Adrenal gland (tissue), 12 donors: Measurements from ENCODE around the gene NAGS. TPM values are rescaled to one million over a fixed set of nuclear protein-coding genes. Genes with fewer than 3 reads are reported as not detected.

Experiments
- DNase-seq, 7 donors: peaks; one replicate each; pipeline ENCODE4 v3.0.0-alpha.2; 2019 to 2020
- H3K27ac ChIP-seq, 5 donors: fragments of 200-600 bp; sonication (generic) in 4 of 5; 1 replicate in 3 of 5; 2 replicates in 2 of 5; pipeline versions ENCODE4 v1.5.1 to v1.8.0; 2016 to 2020; ENCODE audit warnings: mild to moderate bottlenecking in 1 of 5
- H3K27me3 ChIP-seq: fragments of 200-600 bp; 2 replicates; pipeline ENCODE4 v1.8.0; 2021
- H3K36me3 ChIP-seq, 2 donors: fragments of 200-600 bp; replicated peaks in 1 of 2; 1 replicate in 1 of 2; 2 replicates in 1 of 2; pipeline versions ENCODE4 v1.5.1 to v1.8.0; 2018 to 2022
- H3K4me1 ChIP-seq, 2 donors: fragments of 200-600 bp; replicated peaks in 1 of 2; 1 replicate in 1 of 2; 2 replicates in 1 of 2; pipeline versions ENCODE4 v1.5.1 to v1.8.0; 2018 to 2021
- H3K4me3 ChIP-seq, 4 donors: fragments of 200-600 bp; sonication (generic) in 3 of 4; one replicate each; pipeline ENCODE4 v1.5.1; 2016 to 2018
- H3K9me3 ChIP-seq, 3 donors: fragments of 200-600 bp; sonication (generic) in 1 of 3; replicated peaks in 1 of 3; 1 replicate in 2 of 3; 2 replicates in 1 of 3; pipeline versions ENCODE4 v1.5.1 to v1.8.0; 2016 to 2021
- POLR2A ChIP-seq, 2 donors: fragments of 450-650 bp; IDR thresholded peaks; one replicate each; pipeline ENCODE4 v1.6.1; 2017; ENCODE audit warnings: antibody characterized with exemption in 2 of 2, mild to moderate bottlenecking in 2 of 2, moderate library complexity in 1 of 2
- WGBS, 4 donors: extraction: QIAGEN DNeasy Blood & Tissue Kit in 2 of 4; methylation state at CpG; one replicate each; pipeline versions ENCODE4 v1.1.5 to v1.1.7; 2013 to 2017; 5-methylcytosine and 5-hydroxymethylcytosine counted together
- intact Hi-C, 2 donors: fragments of 100-400 bp; cut with DNase I; formaldehyde crosslinking; loops; one replicate each; pipeline versions ENCODE4 v1.14.1 to v1.15.0; 2022 to 2023
- polyA plus RNA-seq, 3 donors: library from polyadenylated mRNA; stranded (reverse); fragments of 200-250 nt in 2 of 3; fragments of 350-450 nt in 1 of 3; fragmentation: Illumina TruSeq in 1 of 3; extraction: RNeasy Lipid Tissue Mini Kit (QIAGEN cat#74804) in 1 of 3; gene quantifications; one replicate each; pipeline ENCODE4 v1.2.3, GENCODE V29; 2013 to 2014
- total RNA-seq, 9 donors: library from RNA; depleted of rRNA in 4 of 9; stranded (reverse); fragments of >200 nt in 4 of 9; fragments of 120-200 nt in 1 of 9; fragmentation: NEBNext Ultra II Directional in 1 of 9; extraction: Animal tissue kit (Norgen Biotek cat#: 25700) in 1 of 9; gene quantifications; one replicate each; pipeline versions ENCODE4 v1.1.0 to v1.2.4, GENCODE V29; 2013 to 2023
- TF ChIP-seq, protein P1 (sequence below), 6 experiments: fragments of 450-650 bp in 4 of 6; fragments of 200-600 bp in 2 of 6; sonication (generic) in 1 of 6; IDR thresholded peaks; 1 replicate in 5 of 6; 2 replicates in 1 of 6; pipeline versions ENCODE4 v1.5.1 to v1.8.0; 2016 to 2021; ENCODE audit warnings: antibody characterized with exemption in 6 of 6, mild to moderate bottlenecking in 2 of 6, moderate library complexity in 1 of 6
- donor health status: healthy with polysubstance abuse.
- donor health status: Bipolar disorder and iron deficiency.
- donor health status: DM: yes; HTN: yes; CAD: no.
- donor health status: DM: no; HTN: no; CAD: no.
- donor health status: DM: no; HTN: no; CAD: no.
- donor health status: DM: yes; HTN: yes; CAD: no.

NAGS gene
- total and polyA plus RNA-seq, 12 donors = 0.22 to 4.4 (median 1.1) TPM

DNA sequence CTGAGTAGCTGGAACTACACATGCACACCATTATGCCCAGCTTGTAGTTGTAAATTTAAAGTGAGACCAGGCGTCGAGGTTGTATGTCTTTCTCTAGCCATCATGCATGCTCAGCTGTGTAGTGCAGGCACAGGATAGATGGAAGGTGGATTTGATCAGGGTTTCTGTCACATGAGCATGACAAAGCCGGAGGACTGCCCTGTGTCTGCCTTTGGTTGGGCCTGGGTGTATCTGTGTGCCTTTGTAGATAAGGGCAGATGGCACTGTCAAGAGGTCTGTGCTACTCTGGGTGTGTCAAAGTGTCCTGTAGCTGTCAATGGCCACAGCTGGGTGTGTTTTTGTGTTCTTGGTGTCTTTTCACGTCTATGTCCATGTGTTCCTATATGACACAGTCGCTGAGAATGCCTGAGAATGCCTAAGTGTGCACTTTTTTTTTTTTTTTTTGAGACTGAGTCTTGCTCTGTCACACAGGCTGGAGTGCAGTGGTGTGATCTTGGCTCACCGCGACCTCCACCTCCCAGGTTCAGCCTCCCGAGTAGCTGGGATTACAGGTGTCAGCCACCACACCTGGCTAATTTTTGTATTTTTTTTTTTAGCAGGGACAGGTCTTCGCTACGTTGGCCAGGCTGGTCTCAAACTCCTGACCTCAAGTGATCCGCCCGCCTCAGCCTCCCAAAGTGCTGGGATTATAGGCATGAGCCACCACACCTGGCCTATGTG is 4.1 kb upstream of the NAGS start:
- Histone ChIP-seq H3K9me3 (no peaks in the 10 kb centered on the region), H3K36me3 (no peaks in the 10 kb centered on the region), H3K27ac (no peak overlapping the region), H3K4me3 (no peak overlapping the region), H3K27me3 (peaks cover 10% of the 10 kb centered on the region), H3K4me1 (peaks cover under 1 to 11% of the 10 kb centered on the region in 2 donors)
- DNase-seq = no peak
- 84 to 92% (median 87%) methylated on average over 12 of the region's 12 CpGs for WGBS, 4 donors
- intact Hi-C loops = no loop called here
- TF ChIP-seq POLR2A (IDR thresholded peaks at IDR 0.05) = no peak
- TF ChIP-seq, protein P1, sequence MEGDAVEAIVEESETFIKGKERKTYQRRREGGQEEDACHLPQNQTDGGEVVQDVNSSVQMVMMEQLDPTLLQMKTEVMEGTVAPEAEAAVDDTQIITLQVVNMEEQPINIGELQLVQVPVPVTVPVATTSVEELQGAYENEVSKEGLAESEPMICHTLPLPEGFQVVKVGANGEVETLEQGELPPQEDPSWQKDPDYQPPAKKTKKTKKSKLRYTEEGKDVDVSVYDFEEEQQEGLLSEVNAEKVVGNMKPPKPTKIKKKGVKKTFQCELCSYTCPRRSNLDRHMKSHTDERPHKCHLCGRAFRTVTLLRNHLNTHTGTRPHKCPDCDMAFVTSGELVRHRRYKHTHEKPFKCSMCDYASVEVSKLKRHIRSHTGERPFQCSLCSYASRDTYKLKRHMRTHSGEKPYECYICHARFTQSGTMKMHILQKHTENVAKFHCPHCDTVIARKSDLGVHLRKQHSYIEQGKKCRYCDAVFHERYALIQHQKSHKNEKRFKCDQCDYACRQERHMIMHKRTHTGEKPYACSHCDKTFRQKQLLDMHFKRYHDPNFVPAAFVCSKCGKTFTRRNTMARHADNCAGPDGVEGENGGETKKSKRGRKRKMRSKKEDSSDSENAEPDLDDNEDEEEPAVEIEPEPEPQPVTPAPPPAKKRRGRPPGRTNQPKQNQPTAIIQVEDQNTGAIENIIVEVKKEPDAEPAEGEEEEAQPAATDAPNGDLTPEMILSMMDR (IDR thresholded peaks at IDR 0.05) = no peak

DNA sequence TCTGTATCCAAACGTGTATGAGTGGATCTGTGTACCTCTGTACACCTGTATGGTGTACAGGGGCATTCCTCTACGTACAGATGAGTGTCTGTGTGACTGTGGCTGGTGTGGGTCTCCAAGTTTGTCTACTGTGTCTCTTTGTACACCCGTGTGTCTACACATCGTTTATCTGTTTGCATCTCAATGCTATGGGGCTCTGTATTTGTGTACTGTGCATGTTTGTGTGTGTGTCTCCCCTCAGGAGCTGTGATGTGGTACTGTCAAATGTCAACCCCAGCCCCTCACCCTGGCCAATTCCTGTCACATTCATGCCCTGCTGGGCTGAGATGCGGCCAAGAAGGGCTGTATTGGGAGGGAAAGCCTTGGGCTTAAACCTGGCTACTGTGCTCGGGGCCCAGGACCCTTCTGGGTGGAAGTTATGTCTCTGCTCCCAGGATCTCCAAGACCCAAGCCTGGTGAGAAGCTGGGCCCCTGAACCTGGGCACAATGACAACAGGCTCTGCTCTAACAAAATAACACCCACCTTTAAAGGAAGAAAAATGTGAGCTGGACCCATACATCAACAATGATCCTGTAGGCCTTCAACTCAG is 3.5 kb upstream of the NAGS start:
- Histone ChIP-seq H3K27ac (no peak overlapping the region), H3K27me3 (peaks cover 17% of the 10 kb centered on the region), H3K4me3 (no peak overlapping the region), H3K36me3 (no peaks in the 10 kb centered on the region), H3K9me3 (no peaks in the 10 kb centered on the region), H3K4me1 (peaks cover 7 to 17% of the 10 kb centered on the region in 2 donors)
- TF ChIP-seq POLR2A (IDR thresholded peaks at IDR 0.05) = no peak
- TF ChIP-seq, protein P1 (IDR thresholded peaks at IDR 0.05) = no peak
- intact Hi-C loops = no loop called here
- WGBS, 4 donors = 64 to 70% (median 69%) methylated on average over 4 to 6 of the region's 6 CpGs
- no peak for DNase-seq

DNA sequence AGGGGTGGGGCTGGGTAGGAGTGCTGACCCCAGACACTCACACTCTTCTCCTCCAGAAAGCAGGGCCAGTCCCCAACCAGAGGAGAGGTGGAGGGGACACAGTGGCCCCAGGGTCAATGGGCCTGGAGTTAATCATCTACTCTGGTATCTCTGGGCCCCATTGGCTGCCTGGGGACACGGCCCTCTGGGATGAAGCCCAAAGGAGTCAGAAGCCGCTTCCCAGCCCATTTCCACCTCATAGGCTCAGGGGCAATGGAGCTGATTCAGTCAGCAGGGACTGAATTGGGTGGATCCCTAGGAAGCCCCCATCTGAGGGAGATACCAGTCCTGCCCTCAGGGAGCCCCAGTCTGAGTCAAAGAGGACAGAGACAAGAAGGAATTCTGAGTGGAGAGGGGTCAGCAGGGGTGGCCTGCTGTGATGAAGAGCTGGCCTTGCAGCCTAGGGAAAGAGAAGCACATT is 2.9 kb upstream of the NAGS start:
- Histone ChIP-seq H3K9me3 (no peaks in the 10 kb centered on the region), H3K4me1 (peaks cover 12 to 22% of the 10 kb centered on the region in 2 donors), H3K36me3 (no peaks in the 10 kb centered on the region), H3K27me3 (peaks cover 20% of the 10 kb centered on the region), H3K4me3 (no peak overlapping the region), H3K27ac (no peak overlapping the region)
- WGBS, 4 donors = 83 to 94% (median 89%) methylated on average over 1 to 2 of the region's 2 CpGs
- no peak for DNase-seq
- intact Hi-C loops = no loop called here
- TF ChIP-seq, protein P1 (IDR thresholded peaks at IDR 0.05) = no peak
- TF ChIP-seq POLR2A (IDR thresholded peaks at IDR 0.05) = no peak

DNA sequence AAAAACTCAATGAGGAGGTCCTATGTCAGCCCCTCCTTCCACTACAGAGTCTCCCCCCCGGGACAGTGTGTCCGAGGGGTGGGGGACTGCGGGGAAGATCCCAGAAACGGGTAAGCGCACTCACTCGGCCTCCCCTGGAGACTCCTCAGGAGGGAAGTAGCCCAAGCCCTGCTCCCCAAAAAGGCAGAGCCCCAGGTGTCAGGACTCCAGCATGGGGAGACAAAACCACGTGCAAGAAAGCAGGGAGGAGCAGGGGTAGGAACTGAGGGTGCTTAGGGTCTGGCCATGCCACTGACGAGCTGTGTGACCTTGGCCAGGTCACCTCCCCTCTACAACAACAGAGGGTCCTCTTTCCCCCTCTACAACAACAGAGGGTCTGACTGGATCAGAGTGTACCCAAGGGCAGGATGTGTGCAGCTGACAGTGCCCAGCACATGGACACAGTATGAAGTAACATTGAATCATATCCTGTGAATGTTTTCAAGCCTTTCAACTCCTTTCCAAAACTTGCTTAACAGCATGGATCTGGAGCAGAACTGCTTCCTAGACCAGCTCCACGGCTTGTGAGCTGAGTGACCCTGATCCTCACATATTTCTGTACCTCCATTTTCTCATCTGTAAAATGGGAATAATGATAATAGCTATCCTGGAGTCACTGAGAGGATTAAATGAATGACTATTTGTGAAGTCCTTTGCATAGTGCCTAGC is 2.1 kb upstream of the NAGS start:
- 19 to 75% (median 65%) methylated on average over 3 to 9 of the region's 9 CpGs for WGBS, 4 donors
- Histone ChIP-seq H3K36me3 (no peaks in the 10 kb centered on the region), H3K4me3 (no peak overlapping the region), H3K27me3 (peaks cover 20% of the 10 kb centered on the region), H3K4me1 (peaks cover 12 to 25% of the 10 kb centered on the region in 2 donors), H3K9me3 (no peaks in the 10 kb centered on the region), H3K27ac (no peak overlapping the region)
- no peak for DNase-seq
- intact Hi-C loops = no loop called here
- TF ChIP-seq, protein P1 (IDR thresholded peaks at IDR 0.05) = no peak
- no peak for TF ChIP-seq POLR2A (IDR thresholded peaks at IDR 0.05)
